OCI-LY7 (cell line): Measurements from ENCODE around the gene CCDC70.

Experiments
- EZH2phosphoT487 ChIP-seq: fragments of 200-600 bp; sonication (generic); IDR thresholded peaks from 2 replicates; pipeline ENCODE4 v1.6.1; 2018; ENCODE audit warnings: low read depth, borderline replicate concordance, mild to moderate bottlenecking, mixed run types, antibody characterized with exemption, low read length, moderate library complexity, mixed read lengths
- TF ChIP-seq, protein P1 (sequence below): fragments of 200-600 bp; sonication (generic); conservative IDR thresholded peaks from 2 replicates; pipeline ENCODE4 v1.5.1; 2014; ENCODE audit warnings: mild to moderate bottlenecking, antibody characterized with exemption, low read length, moderate library complexity, mixed read lengths

DNA sequence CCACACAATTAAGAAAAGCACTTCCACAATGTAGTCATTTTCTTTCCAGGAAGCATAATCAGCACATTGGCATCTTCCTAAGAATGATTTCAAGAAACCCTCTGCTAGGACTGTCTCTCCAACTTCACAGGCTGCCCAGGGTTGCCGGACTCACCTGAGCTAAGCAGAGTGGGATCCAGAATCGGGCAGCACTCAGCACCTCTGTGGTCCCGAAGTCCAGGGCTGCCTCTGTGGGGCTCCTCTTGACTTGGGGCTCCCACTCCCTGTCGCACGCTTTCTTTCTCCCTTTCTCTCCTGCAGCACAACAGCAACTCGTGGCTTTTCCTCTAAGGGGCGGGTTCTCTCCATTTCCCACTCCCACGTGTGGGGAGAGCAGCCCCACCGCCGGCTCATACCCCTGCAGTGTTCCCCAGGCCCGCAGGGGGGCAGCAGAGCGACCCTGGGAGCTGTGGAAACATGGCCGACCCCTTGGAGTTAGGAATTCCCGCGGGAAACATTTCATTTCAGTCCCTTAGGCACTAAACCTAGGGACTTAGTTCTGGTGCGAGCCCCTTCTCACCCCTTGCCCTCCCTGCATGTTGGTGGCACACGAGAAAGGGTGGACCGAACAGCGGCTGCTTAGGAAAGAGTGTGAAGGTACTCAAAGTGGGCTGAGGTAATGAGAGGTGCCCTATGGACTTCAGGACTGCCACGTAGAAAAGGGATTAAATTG is 16.8 kb upstream of the CCDC70 start, which contains the start of gene TMEM272:
- TF ChIP-seq, protein P1, sequence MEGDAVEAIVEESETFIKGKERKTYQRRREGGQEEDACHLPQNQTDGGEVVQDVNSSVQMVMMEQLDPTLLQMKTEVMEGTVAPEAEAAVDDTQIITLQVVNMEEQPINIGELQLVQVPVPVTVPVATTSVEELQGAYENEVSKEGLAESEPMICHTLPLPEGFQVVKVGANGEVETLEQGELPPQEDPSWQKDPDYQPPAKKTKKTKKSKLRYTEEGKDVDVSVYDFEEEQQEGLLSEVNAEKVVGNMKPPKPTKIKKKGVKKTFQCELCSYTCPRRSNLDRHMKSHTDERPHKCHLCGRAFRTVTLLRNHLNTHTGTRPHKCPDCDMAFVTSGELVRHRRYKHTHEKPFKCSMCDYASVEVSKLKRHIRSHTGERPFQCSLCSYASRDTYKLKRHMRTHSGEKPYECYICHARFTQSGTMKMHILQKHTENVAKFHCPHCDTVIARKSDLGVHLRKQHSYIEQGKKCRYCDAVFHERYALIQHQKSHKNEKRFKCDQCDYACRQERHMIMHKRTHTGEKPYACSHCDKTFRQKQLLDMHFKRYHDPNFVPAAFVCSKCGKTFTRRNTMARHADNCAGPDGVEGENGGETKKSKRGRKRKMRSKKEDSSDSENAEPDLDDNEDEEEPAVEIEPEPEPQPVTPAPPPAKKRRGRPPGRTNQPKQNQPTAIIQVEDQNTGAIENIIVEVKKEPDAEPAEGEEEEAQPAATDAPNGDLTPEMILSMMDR: peak; percentile 92
- TF ChIP-seq EZH2phosphoT487: no peak
